ENCODE measurements around the gene ABHD2.
A peak's percentile ranks its signal among the peaks of the same experiment; 100 is the strongest.

ABHD2 gene

GRCh38 chr15:89164712-89165211 is 76.5 kb downstream of the ABHD2 start:
- DNase-seq (ENCODE audit: low read depth in 2 of 2): no peak

GRCh38 chr15:89165677-89166076 is 77.4 kb downstream of the ABHD2 start:
- DNase-seq (ENCODE audit: low read depth in 2 of 2): no peak

GRCh38 chr15:89167267-89168176 is 79.3 kb downstream of the ABHD2 start:
- DNase-seq (ENCODE audit: low read depth in 2 of 2): peak; percentile 10 to 47

- no peak for DNase-seq (ENCODE audit: low read depth in 2 of 2)
Observed at GRCh38 chr15:89168316-89168833, 80.1 kb downstream of the ABHD2 start.

GRCh38 chr15:89170364-89170763 is 82.1 kb downstream of the ABHD2 start:
- DNase-seq (ENCODE audit: low read depth in 2 of 2): no peak

GRCh38 chr15:89171136-89172072 is 83.1 kb downstream of the ABHD2 start:
- DNase-seq (ENCODE audit: low read depth in 2 of 2): no peak

GRCh38 chr15:89172921-89173320 is 84.7 kb downstream of the ABHD2 start:
- no peak for DNase-seq (ENCODE audit: low read depth in 2 of 2)

GRCh38 chr15:89174476-89174875 is 86.2 kb downstream of the ABHD2 start:
- DNase-seq (ENCODE audit: low read depth in 2 of 2): no peak

- DNase-seq (ENCODE audit: low read depth in 2 of 2): no peak
Observed at GRCh38 chr15:89175617-89176191, 87.4 kb downstream of the ABHD2 start.

- DNase-seq (ENCODE audit: low read depth in 2 of 2): no peak
Observed at GRCh38 chr15:89177116-89177515, 88.9 kb downstream of the ABHD2 start.

- DNase-seq (ENCODE audit: low read depth in 2 of 2): peak; percentile 9 to 19
Observed at GRCh38 chr15:89177633-89178306, 89.5 kb downstream of the ABHD2 start.

- DNase-seq (ENCODE audit: low read depth in 2 of 2): no peak
Observed at GRCh38 chr15:89178307-89178977, 90.2 kb downstream of the ABHD2 start.

GRCh38 chr15:89179966-89180875 is 92.0 kb downstream of the ABHD2 start:
- DNase-seq (ENCODE audit: low read depth in 2 of 2): no peak

- DNase-seq (ENCODE audit: low read depth in 2 of 2): no peak
Observed at GRCh38 chr15:89184357-89184756, 96.1 kb downstream of the ABHD2 start.

- no peak for DNase-seq (ENCODE audit: low read depth in 2 of 2)
Observed at GRCh38 chr15:89184886-89185526, 96.8 kb downstream of the ABHD2 start.

- DNase-seq (ENCODE audit: low read depth in 2 of 2): no peak
Observed at GRCh38 chr15:89186803-89187202, 98.5 kb downstream of the ABHD2 start.

GRCh38 chr15:89187301-89187985 is 99.2 kb downstream of the ABHD2 start:
- DNase-seq (ENCODE audit: low read depth in 2 of 2): no peak

GRCh38 chr15:89187986-89188514 is 99.8 kb downstream of the ABHD2 start:
- no peak for DNase-seq (ENCODE audit: low read depth in 2 of 2)
